GM23338 (cell line): ENCODE data around the gene CEP135. TPM values are rescaled to one million over a fixed set of nuclear protein-coding genes. Genes with fewer than 3 reads are reported as not detected.

Experiments used
- ATAC-seq: fragments of 200-7000 bp; cut with Tn5 transposase; 3 replicates; pipeline ENCODE4 v1.9.1; 2020
- DNase-seq: peaks from one replicate; pipeline ENCODE4 v3.0.0-alpha.2; 2015; ENCODE audit warnings: low spot score
- H2AFZ ChIP-seq: fragments of 200-600 bp; sonication (generic); 2 replicates; pipeline ENCODE4 v1.8.0; 2016; ENCODE audit warnings: antibody characterized with exemption, mild to moderate bottlenecking, moderate library complexity
- H3F3A ChIP-seq: fragments of 200-600 bp; sonication (generic); replicated peaks from 2 replicates; pipeline ENCODE4 v1.8.0; 2017; ENCODE audit warnings: antibody characterized with exemption, mixed run types, low read depth
- H3K27ac ChIP-seq: fragments of 200-600 bp; sonication (generic); 2 replicates; pipeline ENCODE4 v1.6.1; 2016; ENCODE audit warnings: low read depth
- H3K27me3 ChIP-seq: fragments of 200-600 bp; sonication (generic); 2 replicates; pipeline ENCODE4 v1.8.0; 2016; ENCODE audit warnings: mild to moderate bottlenecking, mixed run types, moderate library complexity; ENCODE audit not compliant: insufficient read depth
- H3K36me3 ChIP-seq: fragments of 200-600 bp; sonication (generic); 2 replicates; pipeline ENCODE4 v1.8.0; 2016; ENCODE audit warnings: mild to moderate bottlenecking; ENCODE audit not compliant: insufficient read depth
- H3K4me1 ChIP-seq: fragments of 200-600 bp; sonication (generic); 2 replicates; pipeline ENCODE4 v1.8.0; 2016; ENCODE audit warnings: mild to moderate bottlenecking, moderate library complexity; ENCODE audit not compliant: insufficient read depth
- H3K4me2 ChIP-seq: fragments of 200-600 bp; sonication (generic); 2 replicates; pipeline ENCODE4 v1.7.1; 2017; ENCODE audit warnings: mixed run types
- H3K4me3 ChIP-seq: fragments of 200-600 bp; sonication (generic); 2 replicates; pipeline ENCODE4 v1.6.1; 2016; ENCODE audit warnings: mixed run types
- H3K79me2 ChIP-seq: fragments of 200-600 bp; sonication (generic); replicated peaks from 2 replicates; pipeline ENCODE4 v1.8.0; 2017; ENCODE audit warnings: mild to moderate bottlenecking; ENCODE audit not compliant: insufficient read depth
- H3K9me2 ChIP-seq: fragments of 200-600 bp; sonication (generic); 2 replicates; pipeline ENCODE4 v1.8.0; 2017; ENCODE audit not compliant: insufficient read depth
- H4K20me1 ChIP-seq: fragments of 200-600 bp; sonication (generic); replicated peaks from 2 replicates; pipeline ENCODE4 v1.8.0; 2017; ENCODE audit warnings: mild to moderate bottlenecking; ENCODE audit not compliant: insufficient read depth
- H3K27ac Mint-ChIP-seq: 2 replicates; pipeline ENCODE4 v1.8.0; 2020; ENCODE audit warnings: inconsistent platforms, mild to moderate bottlenecking, moderate library complexity, mixed read lengths
- H3K27me3 Mint-ChIP-seq: 3 replicates; pipeline ENCODE4 v1.8.0; 2022; ENCODE audit warnings: low read depth, mild to moderate bottlenecking, moderate library complexity, mixed read lengths, inconsistent platforms; ENCODE audit not compliant: insufficient read depth, poor library complexity
- H3K36me3 Mint-ChIP-seq: 3 replicates; pipeline ENCODE4 v1.8.0; 2021; ENCODE audit warnings: low read depth, mild to moderate bottlenecking, inconsistent platforms, moderate library complexity, mixed read lengths
- H3K4me1 Mint-ChIP-seq: 3 replicates; pipeline ENCODE4 v1.8.0; 2020; ENCODE audit warnings: mild to moderate bottlenecking, inconsistent platforms, mixed read lengths
- H3K4me3 Mint-ChIP-seq: 3 replicates; pipeline ENCODE4 v1.8.0; 2021; ENCODE audit warnings: moderate library complexity, mild to moderate bottlenecking, inconsistent platforms, mixed read lengths
- H3K9me3 Mint-ChIP-seq: 3 replicates; pipeline ENCODE4 v1.8.0; 2020; ENCODE audit warnings: moderate library complexity, mild to moderate bottlenecking, inconsistent platforms, mixed read lengths
- CREB1 ChIP-seq: fragments of 250-450 bp; sonication (Bioruptor Pico); IDR thresholded peaks from 2 replicates; pipeline ENCODE4 v1.5.0; 2020; ENCODE audit warnings: low read depth, mild to moderate bottlenecking, moderate library complexity
- JUNB ChIP-seq: IDR thresholded peaks from one replicate; pipeline ENCODE4 v1.6.1; 2016; ENCODE audit warnings: antibody characterized with exemption; ENCODE audit not compliant: unreplicated experiment
- POLR2AphosphoS5 ChIP-seq: IDR thresholded peaks from 2 replicates; pipeline ENCODE4 v1.6.1; 2016; ENCODE audit warnings: antibody characterized with exemption, low read depth
- REST ChIP-seq: IDR thresholded peaks from one replicate; pipeline ENCODE4 v1.6.1; 2018; ENCODE audit warnings: antibody characterized with exemption; ENCODE audit not compliant: unreplicated experiment
- STAT1 ChIP-seq: IDR thresholded peaks from one replicate; pipeline ENCODE4 v1.6.1; 2016; ENCODE audit warnings: antibody characterized with exemption; ENCODE audit not compliant: unreplicated experiment
- ZNF114 ChIP-seq: fragments of 250-450 bp; sonication (Bioruptor Pico); IDR thresholded peaks from 2 replicates; pipeline ENCODE4 v1.5.0; 2020; ENCODE audit warnings: mild to moderate bottlenecking, moderate library complexity
- ZNF331 ChIP-seq: fragments of 250-450 bp; sonication (Bioruptor Pico); IDR thresholded peaks from 2 replicates; pipeline ENCODE4 v1.5.0; 2020; ENCODE audit warnings: low read depth, mild to moderate bottlenecking, moderate library complexity
- ZNF462 ChIP-seq: fragments of 250-450 bp; sonication (Bioruptor Pico); IDR thresholded peaks from 2 replicates; pipeline ENCODE4 v1.5.0; 2020; ENCODE audit warnings: mild to moderate bottlenecking, moderate library complexity
- polyA plus RNA-seq: library from polyadenylated mRNA; unstranded; fragments of >200 nt; fragmentation: Nextera tagmentation; extraction: Ambion mirVana; gene quantifications from 2 replicates; pipeline ENCODE4 v1.2.1, GENCODE V29; 2016
- total RNA-seq: library from RNA; depleted of rRNA; stranded (reverse); fragments of >200 nt; shearing (Covaris generic); gene quantifications from 2 replicates; pipeline ENCODE4 v1.2.3, GENCODE V29; 2014
- TF ChIP-seq, protein P1 (sequence below), 2 experiments: fragments of 200-600 bp in 1 of 2; sonication (generic) in 1 of 2; conservative IDR thresholded peaks; 2 replicates each; pipeline versions ENCODE4 v1.5.1 to v1.6.1; 2016 to 2017; ENCODE audit warnings: antibody characterized with exemption in 2 of 2, low read depth in 2 of 2, mild to moderate bottlenecking in 2 of 2, moderate library complexity in 1 of 2

The CEP135 gene
- total and polyA plus RNA-seq, 2 experiments from 2014 or later: 11.8 to 15.7 TPM

GRCh38 chr4:55996646-55997045 is 47.9 kb downstream of the CEP135 start:
- Mint-ChIP-seq H3K4me3 (no peak overlapping the region), H3K27me3 (no peaks in the 10 kb centered on the region), H3K4me1 (peaks cover 23% of the 10 kb centered on the region), H3K9me3 (no peaks in the 10 kb centered on the region), H3K27ac (peak overlapping the region; percentile 56; the same call in 1 of the 2 replicates), H3K36me3 (peaks cover 17% of the 10 kb centered on the region; the same call in 2 of the 3 replicates)
- Histone ChIP-seq H3K27me3 (no peaks in the 10 kb centered on the region), H3K9me2 (no peaks in the 10 kb centered on the region), H3K36me3 (peaks cover 4% of the 10 kb centered on the region; the same call in 1 of the 2 replicates), H3K4me3 (no peak overlapping the region), H3K4me2 (no peak overlapping the region), H4K20me1 (no peaks in the 10 kb centered on the region), H3K4me1 (peaks cover 19% of the 10 kb centered on the region), H3F3A (no peaks in the 10 kb centered on the region), H3K79me2 (no peaks in the 10 kb centered on the region), H3K27ac (no peak overlapping the region), H2AFZ (no peak overlapping the region)
- TF ChIP-seq CREB1 (no peak), STAT1 (no peak), POLR2AphosphoS5 (no peak), JUNB (no peak), ZNF331 (CRISPR knock-in tag) (no peak), REST (no peak), ZNF462 (CRISPR knock-in tag) (no peak), ZNF114 (CRISPR knock-in tag) (no peak)
- TF ChIP-seq, protein P1, sequence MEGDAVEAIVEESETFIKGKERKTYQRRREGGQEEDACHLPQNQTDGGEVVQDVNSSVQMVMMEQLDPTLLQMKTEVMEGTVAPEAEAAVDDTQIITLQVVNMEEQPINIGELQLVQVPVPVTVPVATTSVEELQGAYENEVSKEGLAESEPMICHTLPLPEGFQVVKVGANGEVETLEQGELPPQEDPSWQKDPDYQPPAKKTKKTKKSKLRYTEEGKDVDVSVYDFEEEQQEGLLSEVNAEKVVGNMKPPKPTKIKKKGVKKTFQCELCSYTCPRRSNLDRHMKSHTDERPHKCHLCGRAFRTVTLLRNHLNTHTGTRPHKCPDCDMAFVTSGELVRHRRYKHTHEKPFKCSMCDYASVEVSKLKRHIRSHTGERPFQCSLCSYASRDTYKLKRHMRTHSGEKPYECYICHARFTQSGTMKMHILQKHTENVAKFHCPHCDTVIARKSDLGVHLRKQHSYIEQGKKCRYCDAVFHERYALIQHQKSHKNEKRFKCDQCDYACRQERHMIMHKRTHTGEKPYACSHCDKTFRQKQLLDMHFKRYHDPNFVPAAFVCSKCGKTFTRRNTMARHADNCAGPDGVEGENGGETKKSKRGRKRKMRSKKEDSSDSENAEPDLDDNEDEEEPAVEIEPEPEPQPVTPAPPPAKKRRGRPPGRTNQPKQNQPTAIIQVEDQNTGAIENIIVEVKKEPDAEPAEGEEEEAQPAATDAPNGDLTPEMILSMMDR (conservative IDR thresholded peaks at IDR 0.05; ENCODE audit: low read depth in 2 of 2): no peak
- no peak for ATAC-seq
- DNase-seq: no peak
